ENCODE results near the gene CALML5.
"Not testable (repeated sequence)": the region's sequence is repeated elsewhere in the genome, so short reads cannot be mapped to it uniquely, and the experiment has no call there.

The CALML5 gene

DNA sequence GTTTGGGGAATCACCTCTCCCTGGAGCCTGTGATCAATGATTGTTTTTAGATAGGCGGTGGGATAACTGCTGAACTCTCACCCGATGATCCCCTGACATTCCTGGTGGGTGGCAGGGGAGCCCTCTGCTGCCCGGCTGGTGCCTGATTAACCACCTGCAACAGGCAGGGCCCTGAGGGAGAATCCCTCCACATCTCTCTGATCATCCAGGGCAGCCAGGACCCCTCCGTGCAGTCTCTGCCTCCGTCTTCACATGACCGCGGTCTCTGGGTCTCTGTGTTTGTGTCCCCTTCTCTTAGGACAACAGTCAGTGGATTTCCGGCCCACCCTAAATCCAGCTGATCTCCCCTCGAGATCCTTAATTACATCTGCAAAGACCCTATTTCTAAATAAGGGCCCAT lies 17.4 kb downstream of the CALML5 start:
- DNase-seq (ENCODE audit: low read depth, low spot score) = no peak

DNA sequence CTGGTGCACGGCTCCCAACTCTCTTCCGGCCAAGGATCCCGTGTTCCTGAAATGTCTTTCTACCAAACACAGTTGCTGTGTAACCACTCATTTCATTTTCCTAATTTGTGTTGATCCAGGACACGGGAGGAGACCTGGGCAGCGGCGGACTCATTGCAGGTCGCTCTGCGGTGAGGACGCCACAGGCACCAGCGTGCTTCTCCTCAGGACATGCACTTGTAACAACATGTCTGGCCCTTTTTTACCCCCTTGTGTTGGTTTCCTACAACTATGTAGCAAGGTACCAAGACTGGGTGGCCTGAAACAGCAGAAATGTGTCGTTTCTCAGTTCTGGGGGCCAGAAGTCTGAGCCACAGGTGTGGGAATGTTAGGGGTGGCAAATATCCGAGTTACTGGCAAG lies 18.2 kb downstream of the CALML5 start:
- DNase-seq (ENCODE audit: low read depth, low spot score) = no peak

DNA sequence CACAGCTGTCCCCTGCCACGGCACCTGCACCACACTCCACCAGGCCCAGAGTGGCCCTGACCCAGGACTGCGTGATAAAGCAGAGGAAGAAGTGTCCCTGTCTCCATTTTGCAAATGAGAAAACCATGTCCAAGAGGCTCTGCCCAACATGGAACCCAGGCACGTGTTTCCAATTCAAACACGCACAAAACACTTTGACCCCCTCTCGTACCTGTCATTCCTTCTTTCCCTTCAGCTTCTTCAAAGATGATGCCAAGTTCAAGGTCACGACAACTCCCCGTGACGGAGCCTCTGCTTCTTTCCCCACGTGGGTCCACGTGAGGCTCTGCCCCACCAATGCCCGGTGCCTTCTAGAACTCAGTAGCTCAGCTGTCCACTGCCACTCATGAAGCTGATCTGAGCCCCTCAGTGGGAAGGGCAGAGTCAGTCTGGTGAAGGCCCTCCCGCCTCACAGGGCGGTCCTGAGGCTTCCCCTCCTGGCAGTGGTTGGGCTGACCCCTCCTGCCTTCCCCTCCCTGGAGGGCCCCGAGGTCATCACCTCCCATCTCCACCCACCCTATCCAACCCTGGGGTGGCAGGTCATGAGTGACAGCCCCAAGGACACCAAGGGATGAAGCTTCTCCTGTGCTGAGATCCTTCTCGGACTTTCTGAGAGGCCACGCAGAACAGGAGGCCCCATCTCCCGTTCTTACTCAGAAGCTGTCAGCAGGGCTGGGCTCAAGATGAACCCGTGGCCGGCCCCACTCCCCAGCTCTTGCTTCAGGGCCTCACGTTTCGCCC lies 19.0 kb downstream of the CALML5 start:
- DNase-seq (ENCODE audit: low read depth, low spot score) = no peak

DNA sequence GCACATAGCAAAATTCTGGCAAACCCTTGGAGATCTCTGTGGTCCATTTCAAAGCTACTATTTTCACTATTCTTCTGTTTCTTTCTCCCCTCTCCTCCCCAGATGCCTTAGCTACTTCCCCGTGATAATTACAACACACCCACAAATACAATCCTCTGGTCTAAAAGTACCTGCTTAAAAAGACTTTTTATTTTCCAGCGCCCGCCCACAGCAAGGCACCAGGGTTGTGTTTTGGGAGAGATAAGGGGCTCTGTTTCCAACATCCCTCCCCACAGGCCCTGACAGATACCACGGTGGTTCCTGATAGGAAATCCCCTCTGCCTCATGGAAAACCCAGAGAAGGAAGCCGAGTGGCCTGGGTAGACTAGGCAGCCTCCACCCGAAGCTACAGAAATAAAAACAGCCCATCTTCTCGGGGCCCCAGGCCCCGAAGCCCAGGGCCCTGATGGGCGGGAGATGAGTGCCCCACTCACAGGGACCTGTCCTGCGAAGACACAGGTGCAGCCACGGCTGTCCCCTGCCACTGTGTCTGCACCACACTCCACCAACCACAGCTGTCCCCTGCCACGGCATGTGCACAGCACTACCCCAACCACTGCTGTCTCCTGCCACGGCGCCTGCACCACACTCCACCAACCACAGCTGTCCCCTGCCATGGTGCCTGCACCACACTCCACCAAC lies 19.7 kb downstream of the CALML5 start:
- no peak for DNase-seq (ENCODE audit: low read depth, low spot score)

DNA sequence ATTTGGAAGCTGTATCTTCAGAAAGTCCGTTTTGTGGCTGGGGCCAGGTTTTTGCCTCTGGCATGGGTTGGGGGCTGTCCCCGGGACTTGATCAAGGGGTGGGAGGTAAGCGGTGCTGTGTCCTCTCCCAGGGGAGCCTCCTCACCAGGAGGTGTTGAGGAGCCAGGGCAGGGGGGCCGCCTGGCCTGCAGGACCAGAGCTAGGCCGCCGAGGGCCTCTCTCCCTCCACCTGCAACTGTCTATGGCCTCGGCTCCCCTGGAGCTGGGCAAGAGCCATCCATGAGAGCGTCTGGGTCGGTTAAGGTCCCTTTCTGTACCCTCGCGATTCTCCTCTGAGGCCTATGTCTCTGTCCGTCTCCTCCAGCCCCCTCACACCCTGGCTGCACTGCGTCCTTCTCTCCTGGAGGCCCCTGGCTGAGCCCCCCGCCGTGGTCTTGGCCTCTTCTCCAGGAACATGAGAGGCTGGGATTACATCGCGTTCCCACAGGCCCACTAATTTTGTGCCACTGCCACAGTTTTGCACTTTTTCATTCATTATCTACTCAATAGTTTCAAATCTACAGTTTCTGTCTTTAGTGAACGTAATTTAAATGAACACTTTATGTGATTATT lies 20.6 kb downstream of the CALML5 start:
- no peak for DNase-seq (ENCODE audit: low read depth, low spot score)

DNA sequence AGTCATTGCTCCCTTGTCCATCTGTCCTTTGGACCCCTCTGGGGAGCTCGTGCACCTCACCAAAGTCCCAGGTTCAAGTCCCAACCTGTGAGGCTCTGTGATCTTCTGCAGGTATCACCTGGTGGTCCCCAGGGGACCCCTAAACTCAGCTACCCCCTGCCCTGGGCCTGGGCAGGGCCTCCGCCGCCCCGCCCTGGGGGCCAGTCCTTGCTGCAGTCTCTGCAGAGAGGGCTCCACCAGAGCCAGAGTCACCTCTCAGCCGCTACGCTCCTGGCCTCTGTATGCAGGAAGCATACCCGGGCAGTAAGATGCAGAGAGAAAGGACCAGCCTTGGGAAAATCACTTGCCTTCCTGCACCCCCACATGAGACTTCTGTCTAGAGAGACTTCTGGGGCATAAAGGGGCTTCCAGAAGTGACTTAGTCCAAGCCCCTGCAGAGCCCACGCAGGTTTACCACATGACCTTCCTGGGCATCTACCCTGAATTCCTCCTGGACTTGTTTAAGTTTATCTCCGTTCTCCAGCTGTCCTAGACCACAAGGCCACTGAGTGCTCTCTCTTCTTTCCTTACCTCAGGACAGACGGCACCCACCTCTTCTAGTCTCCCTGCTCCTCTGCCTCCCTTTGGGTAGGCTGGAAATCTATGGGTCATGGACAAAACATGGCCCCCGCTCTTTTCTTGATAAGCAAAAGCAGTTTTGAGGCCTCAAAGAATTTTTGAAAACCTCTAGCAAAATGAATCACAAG lies 21.2 kb downstream of the CALML5 start:
- no peak for DNase-seq (ENCODE audit: low read depth, low spot score)

DNA sequence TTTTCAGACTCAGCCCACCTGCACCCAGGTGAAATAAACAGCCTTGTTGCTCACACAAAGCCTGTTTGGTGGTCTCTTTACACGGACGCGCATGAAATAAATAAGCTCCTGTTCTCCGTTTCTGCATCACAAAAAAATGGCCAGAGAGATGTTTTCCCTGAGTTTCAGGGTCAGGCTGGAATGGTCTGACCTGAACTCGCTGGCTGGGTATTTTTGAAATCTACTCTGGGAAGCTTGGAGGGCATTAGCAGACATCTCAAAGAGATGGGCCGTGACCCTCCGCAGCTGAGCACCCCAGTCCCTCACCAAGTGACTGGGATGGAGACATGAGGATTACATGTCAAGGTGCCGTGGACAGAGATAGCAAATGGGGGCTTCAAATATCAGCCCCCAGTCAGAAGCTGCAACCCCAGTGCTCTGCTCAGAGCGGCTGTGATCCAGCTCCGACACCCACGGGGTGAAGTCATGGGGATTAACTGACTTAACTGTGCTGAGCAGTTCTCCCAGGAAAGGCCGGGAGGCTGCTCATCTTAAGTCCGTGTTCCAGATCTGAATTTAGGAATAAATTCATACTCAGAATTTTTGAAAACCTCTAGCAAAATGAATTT lies 22.3 kb downstream of the CALML5 start:
- DNase-seq (ENCODE audit: low read depth, low spot score) = no peak

DNA sequence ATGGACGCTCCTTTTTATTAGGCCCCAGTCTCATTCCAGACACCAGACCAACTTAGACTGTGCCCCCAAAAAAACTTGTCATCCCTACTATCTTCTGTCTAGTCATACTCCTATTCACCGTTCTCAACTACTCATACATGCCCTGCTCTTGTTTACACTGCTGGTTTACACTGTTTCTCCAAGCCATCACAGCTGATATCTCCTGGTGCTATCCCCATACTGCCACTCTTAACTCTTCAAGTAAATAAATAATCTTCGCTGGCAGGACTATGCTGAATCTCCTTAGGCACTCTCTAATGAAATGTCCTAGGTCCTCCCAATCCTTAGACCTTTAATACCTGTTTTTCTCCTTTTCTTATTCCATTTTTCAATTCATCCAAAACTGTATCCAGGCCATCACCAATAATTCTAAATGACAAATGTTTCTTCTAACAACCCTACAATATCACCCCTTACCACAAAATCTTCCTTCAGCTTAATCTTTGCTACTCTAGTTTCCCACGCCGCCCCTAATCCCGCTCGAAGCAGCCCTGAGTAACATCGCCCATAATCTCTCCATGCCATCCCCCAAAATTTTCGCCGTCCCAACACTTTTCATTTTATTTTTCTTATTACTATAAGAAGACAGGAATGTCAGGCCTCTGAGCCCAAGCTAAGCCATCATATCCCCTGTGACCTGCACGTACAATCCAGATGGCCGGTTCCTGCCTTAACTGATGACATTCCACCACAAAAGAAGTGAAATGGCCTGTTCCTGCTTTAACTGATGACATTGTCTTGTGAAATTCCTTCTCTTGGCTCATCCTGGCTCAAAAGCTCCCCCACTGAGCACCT lies 23.2 kb downstream of the CALML5 start:
- DNase-seq (ENCODE audit: low read depth, low spot score) = not testable (repeated sequence)

DNA sequence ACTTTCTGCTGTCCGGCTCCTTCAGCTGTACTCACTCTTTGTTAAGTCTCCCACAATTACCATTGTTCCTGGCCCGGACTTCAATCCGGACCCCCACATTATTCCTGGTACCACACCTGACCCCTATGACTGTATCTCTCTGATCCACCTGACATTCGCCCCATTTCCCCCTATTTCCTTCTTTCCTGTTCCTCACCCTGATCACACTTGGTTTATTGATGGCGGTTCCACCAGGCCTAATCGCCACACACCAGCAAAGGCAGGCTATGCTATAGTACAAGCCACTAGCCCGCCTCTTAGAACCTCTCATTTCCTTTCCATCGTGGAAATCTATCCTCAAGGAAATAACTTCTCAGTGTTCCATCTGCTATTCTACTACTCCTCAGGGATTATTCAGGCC lies 24.3 kb downstream of the CALML5 start:
- DNase-seq (ENCODE audit: low read depth, low spot score) = not testable (repeated sequence)

DNA sequence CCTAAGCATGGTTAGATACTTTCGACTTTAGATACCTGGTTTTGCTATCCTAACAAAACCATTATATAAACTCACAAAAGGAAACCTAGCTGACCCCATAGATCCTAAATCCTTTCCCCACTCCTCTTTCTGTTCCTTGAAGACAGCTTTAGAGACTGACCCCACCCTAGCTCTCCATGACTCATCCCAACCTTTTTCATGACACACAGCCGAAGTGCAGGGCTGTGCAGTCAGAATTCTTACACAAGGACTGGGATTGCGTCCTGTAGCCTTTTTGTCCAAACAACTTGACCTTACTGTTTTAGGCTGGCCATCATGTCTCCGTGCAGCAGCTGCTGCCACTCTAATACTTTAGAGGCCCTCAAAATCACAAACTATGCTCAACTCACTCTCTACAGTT lies 24.7 kb downstream of the CALML5 start:
- not testable (repeated sequence) for DNase-seq (ENCODE audit: low read depth, low spot score)

DNA sequence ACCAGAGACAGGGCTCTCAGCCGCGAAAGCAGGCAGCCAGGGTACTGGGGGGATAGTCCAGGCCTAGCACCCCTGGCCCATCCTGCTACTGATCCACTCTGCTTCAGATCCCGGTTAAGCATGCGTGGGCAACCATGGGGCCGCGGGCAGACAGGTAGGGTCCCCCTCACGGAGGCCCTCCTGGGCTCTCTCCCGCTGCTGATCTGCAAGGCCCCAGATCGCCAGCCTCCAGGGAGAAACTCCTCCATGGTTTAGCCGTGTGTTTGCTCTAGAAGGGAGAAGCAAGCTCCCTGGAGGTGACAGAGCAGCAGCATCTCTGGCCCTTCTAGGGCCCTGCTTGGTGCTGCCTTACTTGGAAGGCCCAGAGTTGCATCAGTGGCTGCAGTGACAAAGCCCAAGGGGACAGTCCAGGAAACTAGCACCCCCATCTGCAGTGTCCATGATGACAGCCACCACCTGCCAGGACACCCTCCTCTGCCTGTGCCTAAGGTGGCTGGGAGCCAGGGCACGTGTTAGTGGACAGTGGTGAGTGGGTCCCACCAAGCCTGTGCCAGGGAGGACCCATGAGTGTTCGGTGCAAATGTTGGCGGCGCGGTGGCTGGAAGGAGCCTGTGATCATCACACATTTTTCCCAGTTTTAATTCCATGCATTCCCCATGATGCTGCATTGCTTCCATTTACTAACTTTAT lies 29.2 kb downstream of the CALML5 start:
- DNase-seq (ENCODE audit: low read depth, low spot score) = no peak

DNA sequence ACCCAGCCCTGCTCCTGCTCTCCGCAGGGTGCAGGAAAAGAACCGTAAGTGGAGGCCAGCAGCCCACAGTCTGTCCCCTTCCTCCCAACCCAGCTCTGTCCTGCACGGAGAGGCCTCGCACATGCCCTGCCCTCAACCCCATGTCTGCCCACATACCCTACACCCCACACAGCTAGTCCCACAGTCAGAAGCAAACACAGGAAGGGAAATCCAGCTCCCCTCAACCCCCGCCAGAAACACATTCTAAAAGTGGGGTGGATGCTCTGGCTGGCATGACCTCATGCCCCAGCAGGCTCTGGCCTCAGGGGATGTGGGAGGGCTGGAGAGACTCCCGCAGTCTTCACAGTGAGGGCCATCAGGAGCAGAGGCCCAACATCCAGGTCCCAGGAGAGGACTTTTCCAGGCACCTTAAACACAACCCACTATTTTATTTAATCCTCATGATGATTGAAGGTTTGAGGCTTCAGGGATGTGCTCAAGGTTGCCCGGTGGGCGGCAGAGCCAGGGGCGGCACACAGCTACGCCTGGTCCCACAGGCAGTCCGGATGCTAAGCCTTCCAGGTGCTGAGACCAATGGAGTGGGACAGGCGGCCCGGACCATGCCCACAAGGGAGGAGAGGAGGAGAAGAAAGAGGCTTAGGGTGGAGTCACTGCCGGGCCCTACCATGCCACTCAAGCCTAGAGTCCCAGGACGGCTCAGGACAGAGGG lies 29.9 kb downstream of the CALML5 start:
- no peak for DNase-seq (ENCODE audit: low read depth, low spot score)

DNA sequence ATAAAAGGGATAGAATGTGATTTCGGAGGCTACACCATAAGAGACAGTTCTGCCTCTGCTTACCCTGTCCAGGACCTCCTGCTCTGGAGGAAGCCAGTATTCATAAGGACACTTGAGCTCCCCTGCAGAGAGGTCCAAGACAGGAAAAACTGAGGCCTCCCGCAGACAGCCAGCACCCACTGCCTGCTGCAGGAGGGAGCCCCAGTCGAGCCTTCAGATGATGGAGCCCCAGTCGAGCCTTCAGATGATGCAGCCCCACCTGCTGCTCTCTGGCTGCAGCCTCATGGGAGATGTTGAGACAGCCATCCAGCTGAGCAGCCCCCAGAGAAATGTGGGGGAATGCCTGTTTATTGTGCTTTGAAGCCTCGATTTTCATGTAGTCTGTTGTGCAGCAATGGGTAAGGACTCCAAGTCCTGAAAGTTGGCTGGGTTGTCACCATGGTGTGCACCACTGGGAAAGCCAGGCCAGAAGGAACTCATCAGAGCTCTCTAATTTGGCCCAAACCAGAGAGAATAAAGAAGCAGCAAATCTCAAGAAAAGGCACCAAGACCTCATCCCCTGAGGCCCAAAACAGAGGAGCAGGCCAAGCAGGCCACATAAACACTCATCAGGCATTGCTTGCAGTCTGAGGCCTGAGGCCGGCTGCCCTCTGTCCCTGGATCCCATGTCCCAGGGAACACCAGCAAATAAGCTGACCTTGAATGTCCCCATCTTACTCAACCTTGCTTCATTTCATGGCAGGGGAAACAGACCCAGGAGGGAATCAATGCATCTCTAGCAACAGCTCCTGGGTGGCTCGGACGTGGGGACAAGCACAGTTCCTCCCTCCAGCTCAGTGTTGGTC lies 30.9 kb downstream of the CALML5 start:
- DNase-seq (ENCODE audit: low read depth, low spot score) = no peak

DNA sequence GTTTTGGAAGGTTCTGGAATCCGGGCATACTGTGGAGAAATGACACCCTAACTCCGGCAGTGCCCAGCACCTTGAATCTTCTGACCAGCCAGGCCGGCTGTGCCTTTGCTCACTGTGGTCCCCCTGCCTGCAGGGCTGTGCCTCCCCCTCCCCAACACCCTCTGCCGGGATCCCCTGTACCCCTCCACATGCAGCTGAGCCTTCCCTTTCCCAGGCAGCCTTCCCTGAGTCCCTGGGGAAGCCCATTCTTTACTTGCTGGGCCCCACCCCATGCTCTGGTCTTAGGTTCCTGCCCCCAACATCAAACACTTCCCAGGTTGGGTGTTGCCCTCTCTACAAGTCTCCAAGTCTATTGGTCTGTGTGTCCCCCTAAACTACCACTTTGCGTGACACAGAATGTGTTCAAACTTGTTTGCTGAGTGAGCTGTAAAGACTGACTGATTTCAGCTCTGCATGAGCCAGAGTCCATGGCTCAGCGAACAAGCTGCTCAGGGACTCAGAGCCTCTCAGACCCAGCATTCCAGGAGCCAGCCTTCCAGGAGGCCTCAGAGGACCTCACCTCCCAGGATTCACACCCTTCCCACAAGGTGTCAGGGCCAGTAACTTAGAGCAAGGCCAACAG lies 31.6 kb downstream of the CALML5 start:
- no peak for DNase-seq (ENCODE audit: low read depth, low spot score)

DNA sequence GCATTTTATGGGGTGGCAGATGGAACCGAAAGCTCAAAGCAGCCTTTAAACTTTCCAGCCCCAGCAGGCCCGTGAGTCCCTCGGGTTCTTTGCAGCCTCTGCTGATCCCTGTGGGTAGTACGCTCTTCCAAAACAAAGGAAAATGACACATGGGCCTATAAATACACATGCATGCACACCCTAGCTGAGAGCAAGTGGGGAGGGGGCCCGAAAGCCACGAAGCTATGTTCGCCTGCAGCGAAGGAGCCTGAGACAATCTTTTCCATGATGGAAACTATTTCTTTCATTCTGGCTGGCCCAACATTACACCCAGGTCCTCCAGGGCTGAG lies 32.2 kb downstream of the CALML5 start:
- no peak for DNase-seq (ENCODE audit: low read depth, low spot score)

DNA sequence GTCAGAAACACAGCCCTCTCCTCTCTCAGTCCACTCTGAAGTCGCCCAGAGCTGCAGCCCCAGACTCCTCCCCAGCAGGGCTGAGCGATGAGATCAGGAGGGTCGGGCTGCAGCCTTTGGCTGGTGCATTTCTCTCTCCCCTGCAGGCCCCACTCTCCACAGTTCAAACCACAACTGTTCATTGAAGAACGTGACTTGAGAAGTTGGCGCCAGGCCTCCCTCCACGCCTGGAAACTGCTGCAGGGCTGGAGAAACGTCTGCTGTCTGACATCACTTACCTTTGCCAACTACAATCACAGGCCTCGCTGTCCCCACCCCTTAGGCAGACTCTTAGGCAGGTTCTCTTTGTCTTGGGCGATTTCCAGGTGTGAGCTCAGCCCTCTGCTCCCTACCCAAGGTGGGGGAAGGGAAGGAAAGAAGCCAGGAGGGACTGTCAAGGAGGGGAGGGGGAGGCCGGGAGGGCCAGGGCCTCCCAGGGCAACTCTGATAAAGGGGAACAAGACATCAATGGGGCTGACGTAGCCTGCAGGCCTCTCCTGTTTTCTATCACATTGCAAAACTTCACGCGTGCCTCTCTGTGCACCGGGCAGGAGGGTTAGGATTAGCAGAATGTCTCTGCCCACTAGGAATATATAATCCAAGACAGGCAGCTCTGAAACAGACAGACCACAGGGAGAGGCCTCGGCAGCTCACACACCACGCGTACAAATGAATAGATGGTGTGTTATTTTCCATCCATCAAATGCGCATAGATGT lies 32.7 kb downstream of the CALML5 start:
- no peak for DNase-seq (ENCODE audit: low read depth, low spot score)

DNA sequence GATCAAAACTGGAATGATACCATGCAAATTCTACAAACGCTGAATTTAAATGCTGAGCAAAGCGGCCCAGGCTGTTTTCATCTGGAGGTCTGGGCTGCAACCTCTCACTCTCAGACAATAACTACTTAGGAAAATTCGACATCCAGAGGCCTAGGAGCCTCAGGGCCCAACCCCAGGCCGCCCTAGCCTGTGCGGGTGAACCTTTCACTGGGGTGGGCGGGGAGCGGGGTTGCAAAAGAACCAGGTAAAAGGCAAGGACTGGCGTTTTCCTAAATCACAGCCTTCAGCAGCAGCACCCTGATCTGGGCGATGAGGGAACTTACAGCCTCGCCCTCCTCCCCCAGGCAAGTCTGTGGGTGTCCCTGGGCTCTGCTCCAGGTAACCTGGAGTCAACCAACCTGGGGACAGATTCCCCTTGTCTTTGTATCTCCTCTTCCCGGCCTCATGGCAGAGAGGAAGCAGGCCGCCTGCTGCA lies 33.4 kb downstream of the CALML5 start:
- DNase-seq (ENCODE audit: low read depth, low spot score) = no peak

DNA sequence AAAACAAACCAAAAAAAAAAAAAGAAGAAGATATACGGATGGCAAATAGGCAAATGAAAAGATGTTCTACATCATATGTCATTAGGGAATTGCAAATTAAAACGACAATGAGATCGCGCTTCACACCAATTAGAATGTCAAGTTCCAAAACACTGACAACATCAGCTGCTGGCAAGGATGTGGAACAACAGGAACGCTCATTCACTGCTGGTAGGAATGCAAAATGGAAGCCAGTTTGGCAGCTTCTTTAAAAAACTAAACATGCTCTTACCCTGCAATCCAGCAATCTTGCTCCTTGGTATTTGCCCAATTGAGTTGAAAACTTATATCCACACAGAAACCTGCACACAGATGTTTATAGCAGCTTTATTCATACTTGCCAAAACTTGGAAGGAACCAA lies 34.8 kb downstream of the CALML5 start:
- DNase-seq (ENCODE audit: low read depth, low spot score) = no peak
